NCI-H345 treated with DMSO at 0.1 percent for 48 hours (cell line): ENCODE data around the gene PAPPA.

Source experiments
- DNase-seq: peaks from one replicate; lab custom pipeline; 2025; ENCODE audit not compliant: unreplicated experiment; lab: John Stamatoyannopoulos, UW

Gene PAPPA

GRCh38 chr9:116409638-116410037, 256.0 kb downstream of the PAPPA start:
- no peak for DNase-seq

- no peak for DNase-seq
Measured at GRCh38 chr9:116411506-116411905, 257.9 kb downstream of the PAPPA start.

DNA sequence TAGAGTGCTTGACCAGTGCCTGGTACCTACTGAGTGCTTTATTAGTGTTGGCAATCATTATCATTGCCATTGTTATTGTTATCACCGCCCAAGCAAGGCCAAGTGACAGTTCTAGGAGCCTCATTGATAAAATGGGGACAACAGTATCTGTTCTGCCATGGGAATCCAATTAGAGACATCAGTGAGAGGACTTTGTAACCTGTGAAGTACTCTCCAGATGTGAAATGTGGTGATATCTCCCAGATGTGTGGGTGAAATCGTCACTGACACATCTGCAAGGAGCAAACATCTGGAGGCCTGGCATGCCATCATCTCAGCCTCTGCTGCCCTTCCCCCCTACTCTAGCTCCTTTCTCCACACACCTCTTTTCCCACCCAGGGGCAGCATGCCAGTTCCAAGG, 260.8 kb downstream of the PAPPA start:
- DNase-seq = no peak

DNA sequence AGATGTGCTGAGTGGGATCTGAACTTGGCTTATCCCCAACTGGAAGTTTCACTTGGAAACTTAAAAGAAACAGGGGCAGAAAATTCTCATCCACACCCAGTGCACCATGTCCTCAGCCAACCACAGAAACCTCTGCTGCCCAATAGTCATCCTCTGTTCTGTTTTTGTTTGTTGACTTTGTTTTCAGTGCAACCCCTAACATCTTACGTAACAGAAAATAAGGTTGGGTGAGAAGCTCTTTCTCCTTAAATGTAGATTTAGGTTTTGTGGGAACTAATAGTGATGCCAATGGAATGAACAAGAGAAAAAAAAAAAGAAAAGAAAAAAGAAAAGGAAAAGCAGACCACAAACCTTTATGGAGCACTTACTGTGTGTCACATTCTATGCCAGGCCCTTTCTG, 262.8 kb downstream of the PAPPA start:
- no peak for DNase-seq

- no peak for DNase-seq
Measured at GRCh38 chr9:116417464-116417863, 263.9 kb downstream of the PAPPA start.

GRCh38 chr9:116419181-116419580, 265.6 kb downstream of the PAPPA start:
- no peak for DNase-seq

DNA sequence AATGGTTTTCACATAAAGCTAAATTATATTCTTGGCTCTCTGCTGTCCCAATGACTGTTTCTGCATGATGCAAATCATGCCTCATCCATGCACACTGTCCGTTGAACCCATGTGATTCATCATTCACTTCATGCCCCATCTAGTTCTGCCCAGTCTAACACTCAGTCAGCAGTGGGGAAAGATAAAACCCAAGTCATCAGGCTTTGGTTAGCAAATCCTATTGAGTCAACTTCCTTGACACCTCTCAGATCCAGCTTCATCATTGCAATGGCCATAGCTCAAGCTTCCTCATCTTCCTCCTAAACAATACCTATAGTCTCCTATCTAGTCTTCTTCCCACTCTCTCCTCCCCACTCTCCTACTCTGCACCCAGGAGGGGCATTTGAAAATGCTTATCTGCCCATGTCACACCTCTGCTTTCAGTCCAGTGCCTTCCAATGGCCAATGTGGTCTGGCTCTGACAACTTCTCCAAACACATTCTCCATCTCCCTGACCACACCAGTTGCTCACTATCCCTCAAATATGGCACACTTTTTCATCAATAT, 267.5 kb downstream of the PAPPA start:
- no peak for DNase-seq

- no peak for DNase-seq
Measured at GRCh38 chr9:116422119-116422979, 268.8 kb downstream of the PAPPA start.

GRCh38 chr9:116423149-116423548, 269.6 kb downstream of the PAPPA start:
- DNase-seq = no peak

DNA sequence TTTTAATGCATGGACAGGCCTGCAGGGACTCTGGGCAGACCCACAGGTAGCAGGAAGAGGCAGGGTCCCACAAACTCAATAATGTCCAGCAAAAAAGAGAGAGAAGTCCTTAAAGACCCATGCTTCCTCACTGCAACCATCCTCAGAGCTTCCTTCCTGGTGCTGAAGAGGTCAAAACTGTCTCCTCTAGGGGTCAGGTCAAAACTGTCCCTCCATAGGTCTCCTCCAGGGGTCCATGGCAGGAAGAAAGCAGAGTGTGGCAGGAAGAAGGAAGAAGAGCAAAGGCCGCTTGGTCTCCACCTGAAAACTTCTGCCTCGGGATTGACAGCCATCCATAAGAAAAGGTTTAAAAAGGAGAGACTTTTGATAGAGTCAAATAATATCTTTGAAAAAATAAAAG, 271.7 kb downstream of the PAPPA start:
- DNase-seq = no peak

- no peak for DNase-seq
Measured at GRCh38 chr9:116430849-116431248, 277.3 kb downstream of the PAPPA start.

GRCh38 chr9:116432051-116432450, 278.5 kb downstream of the PAPPA start:
- no peak for DNase-seq

GRCh38 chr9:116434314-116434713, 280.7 kb downstream of the PAPPA start:
- DNase-seq = no peak

DNA sequence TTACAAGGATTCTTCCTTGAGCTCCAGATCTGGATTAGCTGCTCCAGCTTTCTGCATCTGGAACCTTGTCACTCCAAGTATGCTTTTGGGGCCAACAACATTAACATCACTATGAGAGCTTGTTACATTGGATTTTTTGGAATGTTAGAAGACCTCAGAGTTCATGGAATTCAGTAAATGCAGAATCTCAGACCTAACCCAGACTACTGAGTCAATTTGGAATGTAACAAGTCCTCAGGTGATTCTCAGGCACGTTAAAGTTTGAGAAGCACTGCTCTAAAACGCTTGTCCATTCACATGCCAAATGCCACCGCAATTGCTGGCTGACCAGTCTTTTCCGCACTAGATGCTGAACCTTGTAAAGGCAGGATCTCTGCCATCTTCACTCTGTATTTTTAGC, 282.1 kb downstream of the PAPPA start:
- DNase-seq = no peak

GRCh38 chr9:116436121-116436520, 282.5 kb downstream of the PAPPA start:
- no peak for DNase-seq

DNA sequence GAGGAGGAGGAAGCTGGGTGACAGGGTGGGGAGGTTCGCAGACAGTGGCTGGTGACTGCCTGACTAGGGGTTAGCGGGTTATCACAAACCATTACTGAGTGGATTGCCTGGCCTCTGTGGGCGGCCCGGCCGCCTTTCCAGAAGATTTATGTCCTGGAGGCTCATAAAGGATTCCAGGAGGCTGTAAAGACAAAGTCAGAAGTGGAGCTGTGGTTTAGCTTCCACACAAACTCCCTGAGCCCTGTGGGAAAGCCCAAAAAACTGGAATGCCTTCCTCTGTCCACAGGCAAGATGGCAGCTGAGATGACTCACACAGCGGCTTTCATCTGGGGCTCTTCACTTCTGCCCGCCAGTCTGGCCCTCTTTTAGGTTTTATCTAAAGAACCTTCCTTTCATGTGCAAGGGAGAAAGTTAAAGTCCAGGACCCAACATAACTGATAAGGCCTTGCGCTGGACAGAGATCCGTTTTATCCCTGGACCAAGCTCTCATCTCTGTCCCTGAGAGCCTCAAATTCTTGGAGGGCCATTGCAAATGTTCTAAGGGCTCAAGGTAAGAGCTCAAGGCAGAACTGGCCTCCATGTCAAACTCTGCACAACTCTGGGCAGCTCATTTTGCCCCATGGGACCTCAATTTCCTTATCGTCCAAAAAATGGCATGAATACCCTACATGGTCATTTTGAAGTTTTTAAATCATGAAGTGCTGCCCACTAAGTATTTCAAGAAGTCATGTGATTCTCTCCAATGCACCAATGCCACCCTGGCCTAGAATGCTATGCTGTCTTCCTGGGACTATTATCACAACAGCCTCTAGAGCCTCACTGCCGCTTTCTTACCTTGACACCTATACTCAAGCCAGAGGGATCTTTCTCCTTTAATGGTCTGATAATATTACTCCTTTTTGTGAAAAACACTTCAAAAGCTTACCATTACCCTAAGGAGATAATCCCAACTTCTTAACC, 284.1 kb downstream of the PAPPA start:
- no peak for DNase-seq

DNA sequence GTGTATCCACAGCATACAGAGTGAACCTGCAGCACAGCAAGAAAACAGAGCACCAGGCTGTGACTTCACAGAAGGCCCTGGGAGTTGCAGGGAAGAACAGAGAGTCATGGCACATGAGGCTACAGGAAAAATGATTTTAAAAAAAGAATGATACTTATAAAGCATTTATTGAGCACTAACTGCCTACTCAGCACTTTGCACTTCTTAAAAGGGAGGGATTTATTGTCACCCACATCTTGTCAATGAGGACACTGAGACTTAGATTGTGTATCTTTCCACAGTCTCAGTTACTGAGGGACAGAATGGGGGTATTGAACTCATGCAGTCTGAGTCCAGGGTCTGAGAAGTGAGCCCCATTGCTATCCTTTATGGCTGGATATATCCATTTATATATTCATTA, 288.9 kb downstream of the PAPPA start:
- no peak for DNase-seq

- DNase-seq = no peak
Measured at GRCh38 chr9:116447934-116448333, 294.3 kb downstream of the PAPPA start.

- no peak for DNase-seq
Measured at GRCh38 chr9:116448431-116448830, 294.8 kb downstream of the PAPPA start.

GRCh38 chr9:116449949-116450348, 296.4 kb downstream of the PAPPA start:
- DNase-seq = no peak

- no peak for DNase-seq
Measured at GRCh38 chr9:116450378-116451139, 297.0 kb downstream of the PAPPA start.
